UCSD-AML1 (cell line): ENCODE data around the gene ISG15.
"Not testable (repeated sequence)": the region's sequence is repeated elsewhere in the genome, so short reads cannot be mapped to it uniquely, and the experiment has no call there.

Experiments
- DNase-seq: peaks from one replicate; lab custom pipeline; 2025; ENCODE audit not compliant: unreplicated experiment; lab: John Stamatoyannopoulos, UW

Gene ISG15

DNA sequence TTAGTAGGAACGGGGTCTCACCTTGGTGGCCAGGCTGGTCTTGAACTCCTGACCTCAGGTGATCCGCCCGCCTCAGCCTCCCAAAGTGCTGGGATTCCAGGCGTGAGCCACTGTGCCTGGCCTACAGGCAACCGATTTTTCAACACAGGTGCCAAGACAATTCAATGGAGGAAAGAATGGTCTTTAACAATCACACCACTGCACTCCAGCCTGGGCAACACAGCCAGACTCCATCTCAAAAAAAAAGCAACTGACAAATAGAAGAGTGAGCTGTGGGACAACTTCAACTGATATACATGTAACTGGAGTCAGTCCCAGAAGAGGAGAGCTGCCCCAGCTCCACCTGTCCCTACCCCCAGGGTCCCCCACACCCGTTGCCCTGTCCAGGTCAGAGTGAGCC lies 18.8 kb upstream of the ISG15 start:
- not testable (repeated sequence) for DNase-seq

DNA sequence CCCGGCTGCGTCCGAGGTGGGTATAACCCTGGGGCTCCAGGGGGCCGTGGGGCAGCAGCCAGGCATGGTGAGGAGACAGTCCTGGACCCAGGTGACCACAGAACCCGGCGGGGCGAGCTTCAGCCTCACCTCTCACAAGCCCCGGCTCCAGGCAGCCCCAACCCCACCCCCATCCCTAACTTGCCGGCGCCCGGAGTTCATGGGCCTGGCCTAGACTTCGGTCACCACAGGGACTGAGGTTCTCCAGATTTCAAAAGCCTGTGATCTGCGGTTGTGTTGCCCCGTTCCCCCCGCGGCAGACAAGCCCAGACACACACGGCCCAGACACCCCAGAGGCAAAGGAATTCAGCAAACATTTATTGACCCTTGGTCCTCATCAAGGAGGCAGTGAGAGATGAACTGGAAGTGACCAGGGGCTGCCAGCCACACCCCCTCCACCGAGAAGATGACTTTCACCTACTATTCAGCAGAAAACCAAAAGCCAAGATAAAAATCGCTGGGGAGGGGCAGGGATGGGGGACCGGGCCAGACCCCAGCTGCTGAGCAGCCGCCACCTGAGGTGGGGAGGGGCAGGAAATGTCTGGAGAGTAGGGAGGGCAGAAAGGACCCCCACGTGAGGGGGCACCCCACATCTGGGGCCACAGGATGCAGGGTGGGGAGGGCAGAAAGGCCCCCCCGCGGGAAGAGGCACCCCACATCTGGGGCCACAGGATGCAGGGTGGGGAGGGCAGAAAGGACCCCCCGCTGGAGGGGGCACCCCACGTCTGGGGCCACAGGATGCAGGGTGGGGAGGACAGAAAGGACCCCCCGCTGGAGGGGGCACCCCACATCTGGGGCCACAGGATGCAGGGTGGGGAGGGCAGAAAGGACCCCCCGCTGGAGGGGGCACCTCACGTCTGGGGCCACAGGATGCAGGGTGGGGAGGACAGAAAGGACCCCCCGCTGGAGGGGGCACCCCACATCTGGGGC lies 17.3 kb upstream of the ISG15 start:
- DNase-seq = no peak

DNA sequence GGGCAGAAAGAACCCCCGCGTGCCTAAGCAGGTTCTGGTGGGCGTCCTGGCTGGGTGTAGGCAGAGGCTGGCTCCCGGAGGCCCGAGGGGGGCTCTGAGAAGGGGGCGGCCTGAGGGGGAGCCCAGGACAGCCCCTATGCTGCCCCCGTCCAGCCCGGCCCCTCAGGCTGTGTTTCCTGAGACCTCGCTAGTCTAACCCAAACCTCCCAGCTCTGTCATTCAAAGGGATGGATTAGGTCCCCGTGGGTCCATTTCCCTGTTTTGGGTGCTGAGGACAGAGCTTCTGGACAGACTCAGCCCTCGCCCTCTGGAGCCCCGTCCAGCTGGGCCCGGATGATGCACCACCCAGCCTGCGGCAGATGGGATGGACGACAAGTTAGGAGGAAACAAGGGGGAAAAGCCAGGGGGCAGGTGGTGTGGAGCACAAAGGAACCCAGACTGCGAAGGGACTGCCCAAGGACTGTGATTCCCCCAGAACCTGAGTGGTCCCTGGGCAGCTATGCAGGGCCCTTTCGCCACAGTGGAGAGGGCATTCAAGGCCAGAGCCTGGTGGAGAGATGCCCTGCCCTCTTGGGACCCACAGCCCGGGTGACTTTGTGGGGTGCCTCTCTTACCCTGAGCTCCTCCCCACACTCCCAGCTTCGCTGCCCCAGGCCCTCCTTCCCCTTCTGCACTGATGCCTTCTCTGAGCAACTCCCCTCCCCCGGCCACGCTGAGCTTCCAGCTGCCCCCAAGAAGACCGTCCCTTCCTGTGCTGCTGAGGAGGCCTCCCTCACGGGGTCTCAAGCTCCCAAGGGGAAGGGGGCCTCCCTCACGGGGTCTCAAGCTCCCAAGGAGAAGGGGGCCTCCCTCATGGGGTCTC lies 16.2 kb upstream of the ISG15 start:
- no peak for DNase-seq

DNA sequence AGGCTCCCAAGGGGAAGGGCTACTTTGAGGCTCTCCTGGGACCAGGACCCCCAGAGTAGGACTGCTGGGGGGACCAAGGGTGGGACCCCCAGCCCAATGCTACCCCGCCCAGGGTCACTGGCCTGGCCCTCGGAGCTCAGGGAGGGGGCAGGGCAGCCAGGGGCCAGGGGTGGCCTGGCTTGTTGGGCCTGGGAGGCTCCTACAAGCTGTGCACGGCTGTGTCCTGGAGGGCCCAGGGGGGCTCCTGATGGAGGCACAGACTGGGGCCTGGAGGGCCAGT lies 15.6 kb upstream of the ISG15 start:
- no peak for DNase-seq

DNA sequence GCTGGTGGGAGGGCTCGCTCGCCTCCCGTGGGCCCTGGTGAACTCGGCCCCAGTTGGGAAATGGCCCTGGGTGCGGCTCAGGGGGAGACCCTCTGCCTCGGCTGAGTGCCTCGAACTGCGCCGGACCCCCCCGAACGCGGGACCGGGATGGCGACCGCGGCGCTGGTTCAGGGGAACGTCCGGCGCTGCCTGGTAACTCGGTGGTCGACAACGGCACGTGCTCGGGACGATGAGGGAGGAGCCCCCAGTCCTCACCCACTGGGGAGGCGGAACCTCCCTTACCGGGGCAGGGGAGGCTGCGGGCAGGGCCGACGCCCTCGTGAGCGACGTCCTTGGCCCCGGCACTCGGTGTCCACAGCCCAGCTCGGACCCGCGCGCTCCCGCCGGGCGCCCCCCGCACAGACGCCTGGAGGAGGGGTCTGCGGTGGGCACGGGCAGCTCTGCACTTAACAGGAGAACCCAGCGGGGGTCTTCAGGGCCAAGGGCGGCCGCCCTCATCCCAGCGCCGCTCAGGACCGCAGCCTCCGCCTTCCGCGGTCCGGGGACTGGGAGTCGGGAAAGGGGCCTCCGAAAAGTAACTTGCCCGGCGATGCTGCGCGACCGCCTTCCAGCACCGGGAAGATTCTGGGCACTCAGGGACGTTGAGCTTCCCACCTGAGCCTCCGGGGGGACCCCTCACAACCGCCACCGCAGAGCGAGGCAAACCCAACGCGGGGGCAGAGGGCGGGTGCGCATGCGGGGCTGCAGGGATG lies 15.1 kb upstream of the ISG15 start:
- DNase-seq = no peak

DNA sequence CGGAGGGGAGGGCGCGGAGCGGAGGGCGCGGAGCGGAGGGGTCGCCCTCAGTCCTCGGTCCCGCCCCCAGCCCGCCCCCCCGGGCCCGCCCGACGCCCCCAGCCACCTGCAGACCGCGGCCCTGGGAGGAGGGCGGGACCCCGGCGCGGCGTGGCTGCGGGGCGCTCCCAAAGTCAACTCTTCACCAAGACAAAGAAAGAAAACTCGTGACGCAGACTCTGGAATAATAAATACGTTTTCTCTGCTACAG lies 14.6 kb upstream of the ISG15 start:
- no peak for DNase-seq

DNA sequence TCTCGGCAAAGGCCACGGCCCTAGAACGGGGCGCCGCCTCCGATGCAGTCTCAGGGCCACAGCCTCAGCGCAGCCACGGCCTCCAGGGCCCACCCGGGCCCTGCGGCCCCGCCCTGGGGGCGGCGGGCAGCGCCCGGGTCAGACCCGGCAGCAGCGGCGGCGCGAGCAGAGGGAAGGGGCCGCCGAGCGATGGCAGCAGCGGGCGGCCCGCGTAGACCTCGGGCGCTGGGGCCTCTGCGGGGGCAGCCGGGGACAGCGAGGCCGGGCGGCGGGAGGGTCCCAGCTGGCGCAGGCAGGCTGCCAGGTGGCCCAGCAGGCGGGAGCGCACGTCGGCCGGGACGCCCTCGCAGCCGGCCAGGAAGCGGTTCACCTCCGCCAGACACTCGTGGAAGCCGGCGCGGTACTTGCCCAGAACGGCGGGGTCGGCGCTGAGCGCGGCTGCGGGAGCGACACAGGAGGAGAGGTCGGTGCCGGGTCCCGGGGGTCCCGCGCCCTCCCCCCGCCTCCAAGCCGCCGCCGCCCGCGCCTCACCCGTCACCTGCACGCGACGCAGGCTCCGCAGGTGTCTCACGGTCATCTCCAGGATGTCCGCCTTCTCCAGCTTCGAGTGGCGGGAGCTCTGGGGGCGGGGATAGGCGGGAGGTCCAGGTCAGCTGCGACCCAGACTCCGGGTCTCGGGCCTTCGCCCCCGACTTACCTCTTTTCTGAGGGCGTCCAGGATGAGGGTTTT lies 14.1 kb upstream of the ISG15 start:
- no peak for DNase-seq

DNA sequence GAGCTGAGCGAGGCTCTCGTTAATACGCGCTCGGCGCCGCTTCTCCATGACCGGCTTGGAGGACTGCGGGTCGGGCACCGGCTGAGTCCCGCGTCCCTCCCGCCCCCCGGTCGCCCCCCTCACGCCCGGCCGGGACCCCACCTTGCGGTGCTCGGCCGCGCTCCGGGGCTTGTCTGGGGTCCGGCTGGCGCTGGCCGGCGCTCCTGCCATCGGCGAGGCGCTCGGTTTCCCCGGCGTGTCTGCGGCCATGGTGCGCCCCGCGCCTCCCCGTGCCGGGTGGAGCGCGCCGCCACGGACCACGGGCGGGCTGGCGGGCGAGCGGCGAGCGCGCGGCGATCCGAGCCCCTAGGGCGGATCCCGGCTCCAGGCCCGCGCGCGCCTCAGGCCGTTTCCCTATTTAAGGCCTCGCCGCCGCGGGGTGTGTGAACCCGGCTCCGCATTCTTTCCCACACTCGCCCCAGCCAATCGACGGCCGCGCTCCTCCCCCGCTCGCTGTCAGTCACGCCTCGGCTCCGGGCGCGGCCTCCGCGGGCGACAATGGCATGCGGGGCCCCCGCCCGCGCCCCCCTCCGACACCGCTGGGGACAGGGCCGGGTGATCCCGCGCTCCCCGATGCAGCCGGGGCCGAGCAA lies 13.5 kb upstream of the ISG15 start, which contains the start of gene HES4:
HES4 (minus strand) TSS at position 373 of the 632 bp plus-strand sequence; CDS start at position 249, 124 bp downstream.
- peak; percentile 81 for DNase-seq

DNA sequence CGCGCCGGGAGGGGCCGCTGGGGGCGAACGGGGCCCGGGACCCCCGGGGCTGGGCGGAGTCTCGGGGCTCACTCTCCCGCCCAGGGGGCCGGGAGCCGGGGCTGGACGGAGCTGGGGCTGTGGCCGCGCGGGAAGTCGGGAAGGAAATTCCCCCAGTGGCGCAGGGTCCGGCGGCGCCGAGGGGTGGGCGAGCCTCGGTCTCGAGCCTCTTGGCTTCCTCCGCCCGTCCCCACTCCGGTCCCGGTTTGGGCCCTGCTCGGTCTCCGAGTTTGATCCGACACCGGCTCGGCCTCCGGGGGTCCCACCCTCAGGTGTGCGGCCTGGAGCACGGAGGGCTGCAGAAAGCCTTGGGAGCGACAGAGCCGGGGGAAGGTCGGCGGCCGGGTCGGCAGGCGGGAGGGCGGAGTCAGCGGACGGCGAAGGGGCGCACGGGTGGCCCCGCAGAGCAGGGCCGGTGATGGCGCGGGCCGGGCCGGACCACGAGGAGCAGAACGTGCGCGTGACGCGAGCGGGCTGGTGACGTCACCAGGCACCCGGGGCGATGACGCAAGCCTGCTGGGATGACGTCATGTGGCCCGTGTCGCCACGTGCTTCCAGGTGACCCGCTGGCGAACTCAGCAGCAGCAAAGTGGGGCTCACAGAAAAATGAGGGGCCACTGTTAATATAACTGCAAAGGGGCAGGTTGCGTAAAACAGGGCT lies 12.8 kb upstream of the ISG15 start:
- DNase-seq = peak; percentile 74

DNA sequence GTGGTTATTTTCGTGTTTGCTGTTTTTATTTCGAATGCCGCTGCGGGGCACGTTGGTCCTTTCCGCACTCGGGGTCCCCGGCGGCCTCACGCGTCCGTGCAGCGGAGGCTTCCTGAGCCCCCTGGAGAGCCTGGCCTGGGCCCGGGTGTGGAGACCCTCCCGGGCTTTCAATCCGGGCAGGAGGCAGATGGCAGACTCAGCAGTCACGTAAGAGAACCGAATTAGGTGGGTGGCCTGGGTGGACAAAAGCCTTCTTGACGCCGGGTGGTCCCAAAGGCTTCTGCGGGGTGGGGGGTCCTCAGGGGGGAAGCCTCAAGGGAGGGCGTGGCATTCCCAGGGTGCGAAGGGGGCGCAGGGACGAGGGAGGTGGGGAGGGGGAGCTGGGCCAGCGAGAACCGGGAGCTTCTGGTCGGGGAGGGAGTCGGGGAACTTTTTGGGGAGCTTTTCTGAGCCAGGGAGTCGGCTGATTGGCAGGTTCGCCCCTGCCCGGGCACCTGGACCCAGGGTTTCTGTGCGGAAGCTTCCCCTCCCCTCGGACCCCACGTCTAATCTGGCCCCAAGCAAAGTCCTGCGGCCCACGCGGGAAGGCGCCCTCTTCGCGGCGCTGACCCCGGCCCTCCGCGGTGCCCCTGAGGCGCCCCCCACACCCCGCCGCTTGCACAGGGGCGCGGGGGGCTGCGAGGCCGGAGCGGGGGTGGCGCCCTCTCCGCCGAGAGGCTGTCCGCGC lies 12.1 kb upstream of the ISG15 start:
- no peak for DNase-seq

DNA sequence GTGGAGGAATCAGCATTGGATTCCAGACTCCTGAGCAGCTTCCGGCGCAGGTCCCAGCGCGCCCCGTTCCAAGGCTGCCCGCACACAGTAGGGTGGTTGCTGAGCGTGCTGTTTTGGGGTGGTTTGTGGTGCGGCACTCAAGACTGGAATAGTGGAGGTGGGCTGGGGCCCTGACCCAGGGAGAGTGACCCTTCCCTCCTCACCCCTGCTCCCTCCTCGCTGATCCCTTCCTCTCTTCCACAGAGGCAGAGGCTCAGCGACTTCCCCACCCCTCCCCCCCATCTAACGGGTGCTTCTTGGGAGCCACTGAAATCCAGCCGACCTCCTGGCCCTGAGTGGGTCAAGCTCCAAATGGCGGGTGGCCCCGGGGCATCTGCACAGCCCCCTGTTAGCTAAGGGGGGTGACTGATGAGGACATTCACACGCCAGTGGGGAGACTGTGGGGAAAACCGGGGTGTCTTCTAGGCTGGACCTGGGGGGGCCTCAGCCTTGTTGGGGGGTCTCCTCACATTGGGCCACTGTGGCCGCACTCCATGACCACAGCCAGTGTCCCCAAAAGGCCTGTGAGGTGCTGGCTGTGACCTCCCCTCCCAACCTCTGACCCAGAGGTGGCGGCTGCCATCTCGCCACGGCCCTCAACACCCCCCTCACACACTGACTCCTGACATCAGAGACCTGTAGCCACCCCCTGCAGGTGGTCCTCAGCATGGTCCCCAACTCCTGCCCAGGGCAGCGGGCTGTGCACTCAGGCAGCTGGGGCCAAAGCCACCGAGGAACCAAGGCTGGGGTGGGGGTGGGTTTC lies 9.5 kb upstream of the ISG15 start:
- DNase-seq = no peak

DNA sequence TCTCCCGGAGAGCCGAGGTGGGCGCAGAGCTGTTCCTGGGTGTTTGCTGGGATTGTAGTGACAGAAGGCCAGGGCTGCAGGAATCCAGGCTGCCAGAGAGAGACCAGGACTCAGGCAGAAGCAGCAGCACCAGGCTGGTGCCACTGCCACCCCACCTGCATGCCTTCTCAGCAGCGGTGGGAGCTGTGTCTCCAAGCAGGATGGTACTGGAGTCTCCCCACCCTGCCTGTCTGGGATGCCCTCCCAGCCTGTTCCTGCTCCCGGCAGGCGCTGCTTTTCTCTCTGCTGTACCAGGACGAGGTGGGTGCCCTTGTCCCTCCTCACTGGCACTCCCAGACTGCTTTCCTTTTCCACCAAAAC lies 8.9 kb upstream of the ISG15 start:
- DNase-seq = no peak

DNA sequence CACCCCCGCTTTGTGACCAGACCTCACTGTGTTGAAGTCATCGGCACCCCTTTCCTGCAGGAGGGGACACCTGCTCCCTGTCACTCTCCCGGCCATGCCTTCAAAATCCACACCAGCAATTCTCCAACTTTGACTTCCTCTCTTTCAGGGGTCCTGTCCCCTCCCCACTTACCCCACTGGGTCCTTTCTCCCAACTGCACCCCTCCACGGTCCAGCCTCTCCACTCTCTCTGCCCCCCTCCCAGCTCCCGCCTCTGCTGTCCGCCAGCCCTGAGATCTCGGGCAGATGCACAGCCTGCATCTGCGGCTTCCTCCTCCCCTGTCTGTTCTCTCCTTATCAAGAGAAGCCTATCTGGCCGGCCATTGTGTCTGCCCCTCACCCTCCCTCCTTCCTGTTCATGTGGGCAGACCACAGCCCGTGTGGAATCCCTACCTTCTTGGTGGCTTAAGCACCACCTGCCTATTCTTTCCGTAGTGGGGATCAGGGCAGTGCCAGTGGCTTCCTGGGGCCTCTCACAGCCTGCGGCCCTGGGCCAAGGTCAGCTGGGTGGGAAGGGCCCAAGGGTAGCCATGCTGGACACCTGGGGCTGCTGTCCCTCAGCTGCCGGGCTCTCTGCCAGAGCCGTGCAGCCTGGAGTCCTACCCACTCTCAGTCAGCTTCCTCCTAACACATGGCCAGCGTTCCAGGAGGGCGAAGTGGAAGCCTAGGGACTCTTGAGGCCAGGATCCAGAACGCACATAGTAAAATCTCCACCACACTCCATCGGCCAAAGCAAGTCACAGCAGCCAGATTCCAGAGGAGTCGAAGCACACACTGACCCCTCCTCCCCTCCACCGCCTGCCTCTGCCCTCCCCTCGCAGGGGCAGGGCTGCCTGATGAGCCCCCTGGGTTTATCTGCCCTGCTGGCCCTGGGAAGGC lies 8.3 kb upstream of the ISG15 start:
- DNase-seq = peak; percentile 66

DNA sequence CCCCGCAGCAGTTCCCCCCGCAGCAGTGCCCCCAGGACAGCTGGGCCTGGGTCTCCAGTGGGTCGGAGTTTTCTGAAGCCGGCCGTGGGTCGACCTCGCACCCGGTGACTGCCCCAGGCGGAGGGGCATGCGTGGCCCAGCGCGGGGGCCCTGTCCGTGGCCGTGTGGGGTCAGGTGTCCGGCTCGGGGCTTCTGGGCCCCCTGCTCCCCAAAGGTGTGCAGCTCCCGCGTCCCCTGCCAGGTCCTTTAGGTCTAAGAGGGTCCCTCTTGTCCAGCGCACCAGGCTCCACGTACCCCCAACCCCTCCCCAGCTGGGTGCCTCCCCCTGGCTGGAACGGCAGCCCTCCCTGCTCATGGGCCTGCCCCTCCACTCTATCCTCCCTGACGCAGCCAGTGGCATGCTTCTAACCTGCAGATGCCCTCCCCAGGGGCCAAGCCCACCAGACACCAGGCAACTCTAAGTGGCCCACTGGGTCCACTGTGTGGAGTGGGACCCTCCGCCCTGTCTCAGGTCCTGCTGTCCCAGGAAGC lies 7.5 kb upstream of the ISG15 start:
- no peak for DNase-seq

DNA sequence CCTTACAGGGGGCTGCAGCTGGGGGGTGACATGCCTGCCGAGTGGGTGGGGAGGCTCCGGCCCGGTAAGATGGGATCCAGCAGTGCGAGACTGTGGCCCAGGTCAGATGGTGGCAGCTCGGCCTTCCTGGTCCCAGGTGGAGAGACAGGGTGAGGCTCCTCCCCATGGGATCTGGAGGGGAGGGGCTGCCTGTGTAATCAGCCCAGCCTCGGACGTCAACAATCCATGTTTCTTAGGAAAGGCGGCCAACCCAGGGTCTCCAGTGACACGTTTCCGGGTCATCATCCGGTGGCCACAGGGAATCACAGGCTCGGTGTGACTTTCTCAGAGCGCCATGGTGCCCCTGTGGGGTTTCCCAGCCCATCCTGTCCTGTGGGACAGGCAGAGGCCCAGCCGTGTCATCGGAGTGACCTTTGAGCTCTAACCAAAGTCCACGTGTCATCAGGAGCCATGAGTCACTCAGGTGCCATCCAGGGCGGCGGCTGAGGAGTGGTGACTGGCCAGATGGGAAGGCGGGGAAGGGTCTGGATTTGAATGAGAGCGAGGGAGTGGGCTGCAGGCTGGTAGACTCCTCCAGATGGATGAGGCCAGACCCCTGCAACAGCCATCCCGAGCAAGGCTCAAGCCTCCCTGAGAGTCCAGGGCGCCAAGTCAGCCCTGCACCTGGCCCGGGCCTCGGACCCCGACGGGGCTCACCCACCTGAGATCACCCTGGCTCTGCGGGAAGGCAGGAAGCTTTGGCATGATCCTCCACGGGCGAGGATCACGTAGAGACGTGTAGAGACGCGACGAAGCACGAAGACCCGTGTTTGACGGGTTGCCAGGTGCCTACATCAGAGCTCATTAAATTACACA lies 6.8 kb upstream of the ISG15 start:
- DNase-seq = no peak

DNA sequence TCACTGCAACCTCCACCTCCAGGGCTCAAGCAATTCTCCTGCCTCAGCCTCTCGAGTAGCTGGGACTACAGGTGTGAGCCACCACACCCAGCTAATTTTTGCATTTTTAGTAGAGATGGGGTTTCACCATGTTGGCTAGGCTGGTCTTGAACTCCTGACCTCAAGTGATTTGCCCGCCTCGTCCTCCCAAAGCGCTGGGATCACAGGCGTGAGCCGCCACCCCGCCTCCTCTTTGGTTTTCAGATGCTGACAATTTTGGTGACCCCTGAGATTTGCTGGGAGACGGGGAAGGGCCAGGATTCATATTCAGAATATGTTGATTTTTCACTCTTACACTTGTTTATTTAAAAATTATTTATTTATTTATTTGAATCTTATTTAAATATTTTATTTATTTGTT lies 3.2 kb upstream of the ISG15 start:
- not testable (repeated sequence) for DNase-seq
